Muscle layer of colon (tissue), 2 donors: ENCODE measurements around the gene HMCN1.

Experiments used
- H3K27ac ChIP-seq: one replicate; pipeline ENCODE4 v1.7.0; 2013; ENCODE audit warnings: low read depth, mild to moderate bottlenecking, low read length, moderate library complexity
- H3K27me3 ChIP-seq, 2 donors: one replicate each; pipeline ENCODE4 v1.7.0; 2013; ENCODE audit warnings: low read length in 2 of 2, mild to moderate bottlenecking in 2 of 2; ENCODE audit not compliant: insufficient read depth in 2 of 2, control insufficient read depth in 1 of 2
- H3K36me3 ChIP-seq: one replicate; pipeline ENCODE4 v1.7.0; 2013; ENCODE audit warnings: mild to moderate bottlenecking, low read length; ENCODE audit not compliant: insufficient read depth
- H3K4me1 ChIP-seq: one replicate; pipeline ENCODE4 v1.7.0; 2013; ENCODE audit warnings: mild to moderate bottlenecking, low read length; ENCODE audit not compliant: insufficient read depth
- H3K4me3 ChIP-seq, 2 donors: one replicate each; pipeline ENCODE4 v1.7.0; 2013; ENCODE audit warnings: low read length in 2 of 2, low read depth in 1 of 2, mild to moderate bottlenecking in 1 of 2, moderate library complexity in 1 of 2
- H3K9ac ChIP-seq: one replicate; pipeline ENCODE4 v1.7.0; 2013; ENCODE audit warnings: low read length
- H3K9me3 ChIP-seq: one replicate; pipeline ENCODE4 v1.7.0; 2013; ENCODE audit warnings: mild to moderate bottlenecking, low read length
- donor health status: abdominal sarcoma.
- donor health status: Adenocarcinoma of cecum.

The HMCN1 gene

DNA sequence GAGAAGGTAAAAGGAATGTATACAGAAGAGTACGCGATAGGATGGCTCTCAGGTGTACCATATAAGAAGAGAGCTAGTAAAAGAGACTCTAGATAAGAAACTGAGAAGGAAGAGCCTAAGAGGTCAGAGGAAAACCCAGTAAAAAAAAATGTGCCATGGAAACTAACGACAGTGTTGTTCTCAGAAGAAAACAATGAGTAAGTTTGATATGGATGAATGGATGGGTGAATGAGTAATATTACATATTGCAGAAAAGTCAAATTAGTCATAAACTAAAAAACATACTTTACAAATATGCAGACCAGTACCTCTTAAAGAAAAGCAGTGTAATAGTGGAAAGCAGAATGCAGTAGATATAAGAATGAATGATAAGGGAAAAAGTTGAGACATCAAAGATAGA is 316.2 kb downstream of the HMCN1 start:
- no peak overlapping the region for H3K9ac ChIP-seq
- H3K4me3 ChIP-seq: no peak overlapping the region
- no peak overlapping the region for H3K27ac ChIP-seq
- no peaks in the 10 kb centered on the region for H3K9me3 ChIP-seq
- no peaks in the 10 kb centered on the region for H3K36me3 ChIP-seq
- H3K27me3 ChIP-seq: no peaks in the 10 kb centered on the region
- no peaks in the 10 kb centered on the region for H3K4me1 ChIP-seq

DNA sequence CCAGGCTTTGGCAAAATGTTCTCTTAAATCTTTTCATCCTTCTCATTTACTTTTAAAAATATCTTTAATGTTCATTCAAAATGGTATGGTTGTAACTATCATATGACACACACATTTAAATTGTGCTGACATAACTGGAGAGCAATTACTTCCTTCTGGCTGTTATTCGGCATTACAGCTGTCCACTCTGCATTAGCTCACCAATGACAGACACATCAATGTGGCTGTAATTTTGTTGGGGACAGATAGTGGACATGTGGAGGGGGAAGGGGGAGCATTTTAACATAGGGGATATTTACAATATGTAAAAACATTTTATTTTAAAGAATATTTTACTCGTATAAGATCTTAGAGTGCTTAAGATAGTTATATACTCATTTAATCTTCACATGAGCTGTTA is 319.8 kb downstream of the HMCN1 start:
- Histone ChIP-seq H3K9ac (no peak overlapping the region), H3K9me3 (no peaks in the 10 kb centered on the region), H3K27ac (no peak overlapping the region), H3K36me3 (no peaks in the 10 kb centered on the region), H3K27me3 (no peaks in the 10 kb centered on the region), H3K4me3 (no peak overlapping the region), H3K4me1 (no peaks in the 10 kb centered on the region)

DNA sequence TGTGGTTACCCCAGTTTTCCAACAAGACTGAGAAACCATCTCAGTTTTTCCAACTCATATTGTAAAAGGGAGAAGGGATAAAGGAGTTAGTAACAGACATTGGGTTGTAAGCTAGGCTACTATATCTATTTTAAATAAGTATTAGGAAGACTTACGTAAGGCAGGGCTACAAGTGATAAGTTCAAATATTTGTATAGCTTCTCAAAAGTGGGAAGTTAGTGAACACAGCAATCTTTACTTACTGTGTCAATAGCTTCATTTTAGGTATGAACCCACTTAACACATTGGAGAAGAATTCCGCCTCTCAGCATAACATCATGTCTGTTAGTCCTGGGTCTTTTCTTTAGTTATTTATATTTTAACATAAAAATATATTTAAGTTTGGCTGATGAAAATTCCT is 320.7 kb downstream of the HMCN1 start:
- Histone ChIP-seq H3K27ac (no peak overlapping the region), H3K4me1 (no peaks in the 10 kb centered on the region), H3K27me3 (no peaks in the 10 kb centered on the region), H3K4me3 (no peak overlapping the region), H3K36me3 (no peaks in the 10 kb centered on the region), H3K9ac (no peak overlapping the region), H3K9me3 (no peaks in the 10 kb centered on the region)

DNA sequence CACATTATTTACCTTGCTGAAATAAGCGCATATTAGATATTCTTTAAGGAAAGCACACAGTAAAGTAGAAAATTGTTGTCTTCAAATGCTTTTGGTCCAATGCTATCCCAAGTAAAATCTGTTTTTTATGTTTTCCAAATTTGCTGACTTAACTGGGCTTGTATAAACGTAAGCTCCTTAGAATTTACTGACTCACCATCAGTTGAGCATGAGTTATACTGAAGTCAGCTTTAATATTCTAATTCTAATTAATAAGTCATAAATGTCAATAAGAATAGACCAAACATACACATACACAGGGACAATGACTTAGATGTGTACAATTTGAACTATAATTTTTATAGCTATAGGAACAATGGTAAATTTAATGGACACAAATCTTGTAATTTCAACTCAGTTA is 321.7 kb downstream of the HMCN1 start:
- Histone ChIP-seq H3K27me3 (no peaks in the 10 kb centered on the region), H3K9ac (no peak overlapping the region), H3K27ac (no peak overlapping the region), H3K36me3 (no peaks in the 10 kb centered on the region), H3K4me1 (no peaks in the 10 kb centered on the region), H3K4me3 (no peak overlapping the region), H3K9me3 (no peaks in the 10 kb centered on the region)

DNA sequence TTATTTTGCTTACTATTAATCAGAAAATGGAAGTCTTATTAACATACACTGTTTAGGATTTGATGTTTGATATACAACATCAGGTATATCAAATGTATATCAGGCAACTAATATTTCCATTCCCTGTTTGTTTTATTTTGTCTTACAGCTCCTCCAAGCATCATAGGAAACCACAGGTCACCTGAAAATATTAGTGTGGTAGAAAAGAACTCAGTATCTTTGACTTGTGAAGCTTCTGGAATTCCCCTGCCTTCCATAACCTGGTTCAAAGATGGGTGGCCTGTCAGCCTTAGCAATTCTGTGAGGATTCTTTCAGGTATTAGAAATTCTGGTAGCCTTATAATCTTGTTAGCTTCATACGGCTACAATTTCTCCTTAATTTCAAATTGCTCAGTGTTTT is 322.9 kb downstream of the HMCN1 start:
- Histone ChIP-seq H3K36me3 (no peaks in the 10 kb centered on the region), H3K27me3 (no peaks in the 10 kb centered on the region), H3K9ac (no peak overlapping the region), H3K9me3 (no peaks in the 10 kb centered on the region), H3K4me3 (no peak overlapping the region), H3K27ac (no peak overlapping the region), H3K4me1 (no peaks in the 10 kb centered on the region)

DNA sequence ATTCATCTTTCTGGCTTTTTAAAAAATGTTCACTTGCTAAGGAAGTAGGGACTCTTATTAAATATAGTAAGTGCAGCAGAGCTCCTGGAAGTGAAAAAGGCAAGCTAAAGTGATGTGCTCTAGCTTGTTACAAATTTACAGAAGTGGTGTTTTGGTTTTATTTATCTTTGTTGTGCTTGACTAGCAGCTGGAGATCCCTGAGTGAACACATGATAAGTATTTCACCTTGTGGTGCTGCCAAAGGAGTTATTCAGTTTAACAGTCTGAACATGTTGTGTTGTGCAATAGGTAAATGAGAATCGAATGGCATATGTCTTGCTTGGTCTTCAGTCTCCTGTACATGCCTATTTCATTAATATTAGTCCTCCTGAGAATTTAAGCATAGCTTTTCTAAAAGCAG is 325.1 kb downstream of the HMCN1 start:
- H3K27ac ChIP-seq: no peak overlapping the region

DNA sequence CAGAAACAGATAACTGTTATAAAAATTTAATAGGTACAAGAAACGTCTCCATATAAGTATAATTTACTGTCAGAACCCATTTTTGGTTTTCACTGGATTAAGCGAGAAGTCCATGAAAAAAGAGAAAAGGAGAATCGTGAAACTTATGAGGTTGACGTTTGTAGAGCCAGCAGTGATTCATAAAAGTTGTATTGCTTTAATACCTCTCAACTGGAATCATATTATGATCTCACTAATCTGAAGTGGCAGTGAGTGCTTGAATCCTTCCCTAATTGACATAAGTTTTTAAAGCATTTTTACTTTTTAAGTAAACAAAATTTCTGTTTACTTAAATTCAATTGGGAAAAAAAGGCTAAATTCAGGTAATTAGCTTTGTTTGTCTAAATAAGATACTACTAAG is 325.6 kb downstream of the HMCN1 start:
- H3K4me1 ChIP-seq: no peaks in the 10 kb centered on the region
- no peak overlapping the region for H3K4me3 ChIP-seq
- H3K27ac ChIP-seq: no peak overlapping the region
- H3K9me3 ChIP-seq: no peaks in the 10 kb centered on the region
- no peak overlapping the region for H3K9ac ChIP-seq
- H3K36me3 ChIP-seq: no peaks in the 10 kb centered on the region
- no peaks in the 10 kb centered on the region for H3K27me3 ChIP-seq

More for the DNA sequence above, 325.1 kb downstream of the HMCN1 start:
- no peaks in the 10 kb centered on the region for H3K4me1 ChIP-seq
- H3K4me3 ChIP-seq: no peak overlapping the region
- H3K9ac ChIP-seq: no peak overlapping the region
- H3K36me3 ChIP-seq: no peaks in the 10 kb centered on the region
- no peaks in the 10 kb centered on the region for H3K27me3 ChIP-seq
- H3K9me3 ChIP-seq: no peaks in the 10 kb centered on the region

DNA sequence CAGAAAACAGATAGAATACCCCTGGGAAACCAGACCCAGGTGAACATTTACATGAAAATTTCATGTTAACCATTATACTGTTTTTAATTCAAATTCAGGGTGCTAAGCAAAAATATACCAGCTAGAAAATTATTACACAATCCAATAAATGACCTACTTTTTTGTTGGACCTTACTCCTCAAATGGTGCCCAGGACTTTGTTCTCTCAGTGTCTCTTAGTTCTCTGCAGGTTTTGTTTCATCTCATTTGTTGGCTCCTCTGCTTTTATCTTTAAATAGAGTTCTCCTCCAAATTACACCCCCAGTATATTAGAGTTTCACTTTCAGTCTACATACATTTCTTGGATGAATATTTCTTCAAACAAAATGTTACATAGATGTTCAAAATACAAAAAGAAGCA is 326.0 kb downstream of the HMCN1 start:
- Histone ChIP-seq H3K27me3 (no peaks in the 10 kb centered on the region), H3K9ac (no peak overlapping the region), H3K9me3 (no peaks in the 10 kb centered on the region), H3K36me3 (no peaks in the 10 kb centered on the region), H3K27ac (no peak overlapping the region), H3K4me1 (no peaks in the 10 kb centered on the region), H3K4me3 (no peak overlapping the region)

DNA sequence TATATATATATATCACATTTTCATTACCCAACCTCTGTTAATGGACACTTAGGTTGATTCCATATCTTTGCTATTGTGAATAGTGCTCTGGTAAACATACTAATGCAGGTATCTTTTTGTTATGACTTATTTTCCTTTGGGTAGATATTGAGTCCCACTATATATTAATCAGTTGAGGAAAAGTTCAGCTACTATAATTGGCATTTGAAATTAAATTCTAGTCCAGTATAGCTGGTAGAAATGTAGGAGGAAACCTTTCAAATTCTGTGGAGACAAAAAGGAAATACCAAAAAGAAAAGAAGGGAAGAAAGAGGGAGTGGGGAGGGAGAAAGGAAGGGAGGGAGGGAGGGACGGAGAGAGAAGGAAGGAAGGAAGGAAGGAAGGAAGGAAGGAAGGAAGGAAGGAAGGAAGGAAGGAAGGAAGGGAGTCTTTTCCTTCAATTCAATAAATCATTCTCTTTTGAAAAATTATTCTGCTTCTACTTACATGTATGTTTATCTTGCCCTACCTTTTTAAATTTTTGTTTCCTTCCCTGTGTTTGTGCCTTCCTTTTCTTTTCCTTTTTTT is 329.0 kb downstream of the HMCN1 start:
- H3K9ac ChIP-seq: no peak overlapping the region
- H3K27ac ChIP-seq: no peak overlapping the region
- H3K27me3 ChIP-seq: no peaks in the 10 kb centered on the region
- H3K36me3 ChIP-seq: no peaks in the 10 kb centered on the region
- H3K9me3 ChIP-seq: no peaks in the 10 kb centered on the region
- H3K4me3 ChIP-seq: no peak overlapping the region
- H3K4me1 ChIP-seq: no peaks in the 10 kb centered on the region

DNA sequence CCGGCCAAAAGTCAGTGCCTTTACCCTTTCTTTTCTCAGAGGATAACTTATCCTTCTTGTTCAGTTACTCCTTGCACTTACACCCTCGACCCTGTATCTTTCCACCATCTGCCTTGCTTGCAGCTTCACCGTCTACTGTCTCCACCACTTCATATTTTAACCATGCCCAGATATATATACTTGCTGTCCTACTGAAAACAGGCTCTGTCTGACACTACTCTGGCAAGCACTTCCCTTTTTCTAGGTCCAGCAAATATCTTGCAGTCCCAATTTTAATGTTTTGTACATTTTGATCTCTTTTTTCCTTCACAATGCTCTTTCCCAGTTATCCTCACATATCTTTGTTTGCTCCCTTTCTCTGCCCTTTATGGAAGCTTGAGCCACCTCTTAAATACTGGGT is 332.2 kb downstream of the HMCN1 start:
- Histone ChIP-seq H3K4me1 (no peaks in the 10 kb centered on the region), H3K27me3 (no peaks in the 10 kb centered on the region), H3K36me3 (no peaks in the 10 kb centered on the region), H3K4me3 (no peak overlapping the region), H3K9ac (no peak overlapping the region), H3K27ac (no peak overlapping the region), H3K9me3 (no peaks in the 10 kb centered on the region)

DNA sequence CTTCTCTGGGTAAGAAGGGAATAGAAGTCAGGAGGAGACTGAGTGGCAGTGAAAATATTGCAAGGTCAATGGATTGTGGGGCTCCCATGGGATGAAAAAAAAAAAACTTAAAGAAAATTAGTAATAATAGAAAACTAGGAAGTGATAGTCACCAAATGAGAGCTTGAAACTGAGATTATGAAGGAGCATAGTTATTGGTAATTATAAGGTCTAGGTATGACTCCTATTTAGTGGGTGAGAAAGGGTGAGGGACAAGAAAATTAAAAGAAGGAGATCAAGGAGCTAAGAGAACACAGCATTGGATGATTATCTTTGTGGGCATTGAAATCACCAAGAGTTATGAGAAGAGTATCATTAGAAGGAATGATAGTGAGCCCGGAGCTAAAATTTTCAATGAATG is 339.5 kb downstream of the HMCN1 start:
- no peaks in the 10 kb centered on the region for H3K27me3 ChIP-seq
- H3K4me3 ChIP-seq: no peak overlapping the region
- H3K9ac ChIP-seq: no peak overlapping the region
- no peaks in the 10 kb centered on the region for H3K4me1 ChIP-seq
- no peaks in the 10 kb centered on the region for H3K36me3 ChIP-seq
- H3K9me3 ChIP-seq: no peaks in the 10 kb centered on the region
- H3K27ac ChIP-seq: no peak overlapping the region

DNA sequence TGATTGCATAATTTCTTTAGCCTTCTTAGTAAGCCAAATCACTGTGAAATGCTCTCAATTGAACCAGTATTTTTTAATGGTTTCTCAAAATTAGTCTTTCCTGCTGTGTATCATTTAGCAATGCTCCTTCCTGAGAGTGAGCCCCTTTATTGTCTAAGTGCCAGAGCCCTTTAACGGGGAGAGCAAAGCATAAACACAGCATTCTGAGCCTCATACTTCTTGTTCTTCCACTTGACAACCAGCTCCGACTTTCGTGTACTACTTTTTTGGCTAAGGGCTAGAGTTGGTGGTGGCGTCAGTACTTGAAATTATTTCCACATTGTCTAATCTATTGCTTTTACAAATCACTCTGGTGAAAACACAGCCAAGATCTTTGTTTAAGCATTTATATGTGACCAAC is 341.8 kb downstream of the HMCN1 start:
- no peak overlapping the region for H3K9ac ChIP-seq
- H3K27ac ChIP-seq: no peak overlapping the region
- no peaks in the 10 kb centered on the region for H3K9me3 ChIP-seq
- no peaks in the 10 kb centered on the region for H3K36me3 ChIP-seq
- H3K27me3 ChIP-seq: no peaks in the 10 kb centered on the region
- H3K4me3 ChIP-seq: no peak overlapping the region
- H3K4me1 ChIP-seq: no peaks in the 10 kb centered on the region
